Upper lobe of left lung (tissue), 4 donors: ENCODE results near the gene FBXO48.

ENCODE experiments used
- EP300 ChIP-seq, 4 donors: sonication (generic); formaldehyde crosslinking; IDR thresholded peaks; one replicate each; pipeline ENCODE4 v1.5.1; 2017; ENCODE audit warnings: antibody characterized with exemption in 4 of 4, control low read depth in 2 of 4
- POLR2A ChIP-seq, 4 donors: fragments of 450-650 bp; IDR thresholded peaks; one replicate each; pipeline ENCODE4 v1.5.1; 2016 to 2017; ENCODE audit warnings: antibody characterized with exemption in 4 of 4, mild to moderate bottlenecking in 2 of 4
- TF ChIP-seq, protein P1 (sequence below), 6 experiments: fragments of 450-650 bp in 4 of 6; fragments of 200-600 bp in 2 of 6; sonication (generic) in 2 of 6; IDR thresholded peaks; one replicate each; pipeline ENCODE4 v1.5.1; 2016 to 2019; ENCODE audit warnings: antibody characterized with exemption in 6 of 6

DNA sequence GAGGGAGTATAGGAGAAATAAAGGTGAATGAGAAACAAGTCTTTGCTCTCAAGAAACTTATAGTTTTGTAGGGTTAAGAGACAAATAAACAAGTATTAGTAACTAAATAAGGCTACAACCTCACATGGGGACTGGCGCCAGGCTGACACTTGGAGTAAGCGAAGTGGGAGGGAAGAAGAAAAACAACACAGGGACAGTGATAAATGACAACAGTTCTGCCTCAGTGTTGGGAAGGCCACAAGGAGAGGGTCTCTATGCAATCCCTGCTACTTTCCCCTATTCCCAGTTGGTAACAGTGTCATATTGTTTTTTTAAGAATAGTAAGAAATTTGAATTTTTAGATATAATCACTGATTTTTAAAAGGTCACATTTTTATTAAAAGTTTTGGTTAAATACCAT is 4.3 kb upstream of the FBXO48 start:
- TF ChIP-seq, protein P1, sequence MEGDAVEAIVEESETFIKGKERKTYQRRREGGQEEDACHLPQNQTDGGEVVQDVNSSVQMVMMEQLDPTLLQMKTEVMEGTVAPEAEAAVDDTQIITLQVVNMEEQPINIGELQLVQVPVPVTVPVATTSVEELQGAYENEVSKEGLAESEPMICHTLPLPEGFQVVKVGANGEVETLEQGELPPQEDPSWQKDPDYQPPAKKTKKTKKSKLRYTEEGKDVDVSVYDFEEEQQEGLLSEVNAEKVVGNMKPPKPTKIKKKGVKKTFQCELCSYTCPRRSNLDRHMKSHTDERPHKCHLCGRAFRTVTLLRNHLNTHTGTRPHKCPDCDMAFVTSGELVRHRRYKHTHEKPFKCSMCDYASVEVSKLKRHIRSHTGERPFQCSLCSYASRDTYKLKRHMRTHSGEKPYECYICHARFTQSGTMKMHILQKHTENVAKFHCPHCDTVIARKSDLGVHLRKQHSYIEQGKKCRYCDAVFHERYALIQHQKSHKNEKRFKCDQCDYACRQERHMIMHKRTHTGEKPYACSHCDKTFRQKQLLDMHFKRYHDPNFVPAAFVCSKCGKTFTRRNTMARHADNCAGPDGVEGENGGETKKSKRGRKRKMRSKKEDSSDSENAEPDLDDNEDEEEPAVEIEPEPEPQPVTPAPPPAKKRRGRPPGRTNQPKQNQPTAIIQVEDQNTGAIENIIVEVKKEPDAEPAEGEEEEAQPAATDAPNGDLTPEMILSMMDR (IDR thresholded peaks at IDR 0.05), result no peak
- TF ChIP-seq POLR2A (IDR thresholded peaks at IDR 0.05), result no peak
- no peak for TF ChIP-seq EP300 (IDR thresholded peaks at IDR 0.05)
